NCI-H187 (cell line): ENCODE results near the gene ANP32A.
"Not testable (repeated sequence)": the region's sequence is repeated elsewhere in the genome, so short reads cannot be mapped to it uniquely, and the experiment has no call there.

ENCODE experiments used
- DNase-seq, 2 experiments: peaks; one replicate each; lab custom pipeline; 2025; lab: John Stamatoyannopoulos, UW

ANP32A gene

DNA sequence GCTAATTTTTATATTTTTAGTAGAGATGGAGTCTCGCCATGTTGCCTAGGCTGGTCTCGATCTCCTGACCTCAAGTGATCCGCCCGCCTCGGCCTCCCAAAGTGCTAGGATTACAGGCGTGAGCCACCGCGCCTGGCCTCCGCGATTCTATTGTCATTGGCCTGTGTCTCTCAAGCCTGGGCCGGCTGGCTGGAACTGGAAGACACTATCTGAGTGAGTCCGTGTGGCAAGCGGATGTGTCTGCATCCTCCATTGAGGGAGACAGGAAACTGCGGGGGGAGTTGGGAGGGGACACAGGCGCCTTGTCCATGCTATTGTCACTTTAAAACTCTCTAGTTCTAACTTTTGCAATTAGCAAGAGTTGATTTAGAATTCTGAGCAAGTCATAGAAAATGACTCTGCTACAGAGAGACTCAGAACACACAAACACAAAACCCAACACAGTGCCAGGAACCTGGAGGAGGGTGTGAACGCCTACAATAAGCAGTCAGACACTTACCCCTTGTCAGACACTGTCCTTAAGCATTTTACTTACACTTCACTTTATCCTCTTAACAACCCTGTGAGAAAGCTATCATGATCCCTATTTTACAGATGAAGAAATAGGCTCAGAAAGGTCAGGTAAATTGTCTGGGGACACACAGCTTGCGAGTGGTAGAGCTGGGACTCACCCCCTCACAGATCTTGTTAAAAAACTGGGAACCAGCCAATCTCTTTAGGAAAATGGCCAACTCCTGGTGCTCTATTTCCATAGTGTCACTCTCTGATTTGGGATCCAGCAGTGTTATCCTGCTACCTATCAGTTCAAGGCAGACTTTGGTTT is 38.7 kb downstream of the ANP32A start:
- DNase-seq = no peak

DNA sequence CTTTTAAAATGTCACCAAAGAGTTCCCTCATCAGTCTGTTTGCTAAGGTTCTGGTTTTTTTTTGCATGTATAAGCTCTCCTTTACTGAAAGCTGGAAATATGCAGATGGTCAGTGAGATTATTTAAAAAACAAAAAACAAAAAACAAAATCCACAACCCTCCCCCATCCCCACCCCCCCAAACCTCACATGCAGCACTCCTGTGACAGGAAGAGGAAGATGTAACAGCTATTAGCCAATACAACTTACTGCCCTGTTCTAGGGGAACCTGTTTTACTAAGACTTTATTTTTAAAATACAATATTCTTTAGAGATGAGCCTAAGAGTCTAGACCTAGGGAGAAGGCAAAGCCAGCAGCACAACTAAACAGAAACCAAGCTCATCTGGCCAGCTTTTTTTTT is 39.5 kb downstream of the ANP32A start:
- DNase-seq = no peak

DNA sequence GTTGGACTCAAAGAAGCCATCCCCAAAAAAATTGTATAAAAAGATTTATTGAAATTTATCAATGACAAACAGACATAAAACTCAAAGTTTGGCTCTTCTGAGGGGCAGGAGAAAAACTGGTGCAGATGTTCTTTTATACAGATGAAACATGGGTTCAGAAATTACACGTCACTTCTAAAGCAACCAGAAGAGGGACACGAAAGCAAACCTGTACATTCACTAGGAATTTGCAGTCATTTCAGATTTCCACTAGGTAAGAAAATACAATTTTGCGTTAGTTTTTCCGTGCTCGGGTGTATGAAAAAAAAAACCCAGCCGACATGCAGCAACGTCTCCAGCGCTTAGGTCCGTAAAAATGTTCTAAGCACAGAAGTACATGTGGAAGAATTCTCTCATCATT is 41.8 kb downstream of the ANP32A start:
- DNase-seq = no peak

DNA sequence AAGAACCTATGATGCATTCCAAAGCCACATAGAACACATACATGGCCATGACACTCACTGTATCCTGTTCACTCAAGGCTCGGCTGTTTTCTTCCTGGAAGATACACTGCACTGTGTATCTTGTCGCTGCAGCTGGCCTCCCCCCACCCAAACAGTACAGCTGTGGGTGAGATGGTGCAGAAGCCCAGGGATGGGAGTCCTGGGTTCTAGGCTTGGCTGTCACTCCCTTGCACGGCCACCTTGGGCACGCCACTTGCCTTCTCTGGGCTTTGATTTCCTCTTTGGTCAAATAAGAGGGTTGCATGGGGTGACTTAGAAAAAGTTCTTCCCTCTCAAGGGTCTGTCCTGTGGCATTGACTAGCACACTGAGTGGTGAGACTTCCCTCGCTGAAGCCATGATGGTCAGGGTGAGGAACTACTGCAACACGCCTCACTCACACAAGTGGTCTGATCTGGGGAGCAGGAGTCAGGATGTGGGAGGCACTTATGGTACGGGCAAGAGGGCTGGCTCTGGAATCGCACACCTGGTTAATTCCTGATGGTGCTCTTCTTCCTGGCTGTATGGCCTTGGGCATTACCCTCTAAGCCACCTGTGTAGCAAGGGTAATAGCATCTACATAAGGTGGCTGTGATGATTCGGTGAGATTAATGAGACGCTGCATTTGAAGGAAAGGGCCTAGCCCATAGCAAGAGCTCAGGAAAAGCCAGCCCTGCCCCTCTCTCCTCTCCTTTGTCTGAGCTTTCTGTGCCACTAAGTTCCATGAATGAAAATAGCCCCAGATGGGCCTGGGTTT is 44.0 kb downstream of the ANP32A start:
- DNase-seq = no peak

DNA sequence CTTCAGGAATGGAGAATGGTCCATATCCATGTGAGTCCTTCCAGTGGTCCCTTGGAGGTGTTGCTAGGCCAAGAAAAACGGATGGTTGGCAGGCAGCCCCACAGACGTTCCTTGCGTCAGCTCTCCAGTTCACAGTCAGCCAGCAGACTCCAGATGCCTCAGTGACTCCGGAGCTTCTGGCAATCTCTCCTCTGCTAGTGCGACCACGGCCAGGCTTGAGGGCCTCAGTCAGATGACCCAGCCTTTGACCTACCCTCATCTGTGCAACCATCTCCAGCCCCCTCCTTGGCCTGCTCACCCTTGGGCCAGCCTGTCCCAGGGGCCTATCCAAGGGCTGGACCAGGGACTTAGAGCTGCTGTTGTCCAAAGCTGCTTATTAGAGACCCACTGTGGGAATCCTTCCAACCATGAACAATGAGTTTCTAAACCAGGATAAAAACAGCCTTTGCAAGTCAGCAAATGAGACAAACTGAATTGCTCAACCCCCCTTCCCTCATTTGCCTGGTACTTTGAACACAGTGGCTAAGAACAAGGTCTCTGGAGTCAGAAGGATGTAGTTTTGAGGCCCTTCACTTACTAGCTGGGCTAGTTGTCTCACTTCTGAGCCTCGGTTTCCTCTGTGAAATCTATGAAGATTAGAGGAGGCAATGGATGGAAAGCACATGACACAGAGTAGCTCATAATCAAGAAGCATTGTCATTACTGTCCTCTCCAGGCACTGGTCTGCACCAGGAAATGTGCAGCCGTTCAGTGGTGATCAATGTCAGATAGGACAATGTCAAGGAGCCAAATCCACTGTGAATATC is 44.8 kb downstream of the ANP32A start:
- no peak for DNase-seq

DNA sequence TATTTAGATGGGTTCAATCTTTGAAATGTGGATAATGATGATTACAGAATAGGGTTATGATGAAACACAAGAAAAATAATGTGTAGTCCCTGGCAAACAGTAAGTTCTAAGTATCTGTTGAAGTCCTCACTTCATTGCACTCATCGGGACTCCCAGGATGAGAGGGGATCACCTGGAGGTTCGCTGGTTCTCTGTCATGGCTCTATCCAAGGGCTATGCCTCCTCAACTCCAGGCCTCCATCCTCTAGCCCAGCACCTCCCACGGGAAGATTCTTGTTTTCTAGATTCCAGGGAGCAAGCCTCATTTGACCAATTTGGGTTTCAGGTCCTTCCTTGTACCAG is 45.5 kb downstream of the ANP32A start:
- no peak for DNase-seq

DNA sequence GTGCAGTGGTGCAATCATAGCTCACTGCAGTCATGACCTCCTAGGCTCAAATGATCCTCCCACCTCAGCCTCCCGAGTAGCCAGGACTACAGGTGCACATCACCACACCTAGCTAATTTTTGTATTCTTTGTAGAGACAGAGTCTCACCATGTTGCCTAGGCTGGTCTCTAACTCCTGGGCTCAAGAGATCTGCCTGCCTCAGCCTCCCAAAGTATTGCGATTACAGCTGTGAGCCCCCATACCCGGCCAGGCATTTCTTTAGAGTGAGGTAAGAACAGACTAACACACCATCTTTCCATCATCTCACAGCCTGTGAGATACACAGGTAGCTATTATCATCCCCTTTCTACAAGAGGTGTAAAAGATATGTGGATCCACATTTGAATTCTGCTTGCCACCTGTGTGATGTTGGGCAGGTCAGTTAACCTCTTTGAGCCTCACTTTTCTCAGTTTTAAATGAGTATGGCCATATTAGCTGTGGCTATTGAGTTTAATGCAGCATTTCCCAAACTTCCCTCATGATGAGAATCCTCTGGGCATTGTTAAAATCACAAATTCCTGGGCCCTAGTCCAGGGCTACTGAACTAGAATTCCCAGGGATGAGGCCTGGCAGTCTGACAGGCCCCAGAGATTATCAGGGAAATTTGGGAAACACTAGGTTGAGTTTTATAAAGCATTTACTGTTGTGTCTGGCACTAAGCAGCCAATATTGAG is 46.0 kb downstream of the ANP32A start:
- DNase-seq = no peak

DNA sequence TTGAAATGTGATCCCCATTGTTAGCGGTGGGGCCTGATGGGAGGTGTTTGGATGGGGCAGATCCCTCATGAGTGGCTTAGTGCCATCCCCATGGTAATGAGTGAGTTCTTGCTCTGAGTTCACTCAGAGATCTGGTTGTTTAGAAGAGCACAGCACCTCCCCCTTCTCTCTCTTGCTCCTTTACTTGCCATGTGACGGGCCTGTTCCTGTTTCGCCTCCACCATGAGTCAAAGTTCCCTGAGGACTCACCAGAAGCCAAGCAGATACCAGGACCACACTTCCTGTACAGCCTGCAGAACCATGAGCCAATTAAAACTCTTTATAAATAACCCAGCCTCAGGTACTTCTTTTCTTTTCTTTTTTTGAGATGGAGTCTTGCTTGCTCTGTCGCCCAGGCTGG is 46.6 kb downstream of the ANP32A start:
- DNase-seq = no peak

DNA sequence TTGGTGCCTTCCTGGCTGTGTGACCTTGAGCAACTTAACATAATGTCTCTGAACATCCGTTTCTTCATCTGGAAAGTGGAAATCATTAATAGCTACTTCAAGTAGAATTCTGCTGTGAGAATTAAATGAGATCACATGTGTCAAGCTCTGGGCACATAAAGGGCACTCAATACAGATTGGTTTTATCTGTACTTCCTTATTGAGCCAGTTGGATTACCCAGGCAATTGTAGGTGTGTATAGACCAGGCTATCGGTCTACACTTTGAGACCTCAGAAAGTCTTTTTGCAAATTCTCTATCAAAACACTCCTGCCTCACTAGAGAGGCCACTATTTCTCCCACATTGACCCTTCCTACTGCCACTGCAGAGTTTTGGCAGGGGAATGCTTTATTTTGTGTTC is 47.7 kb downstream of the ANP32A start:
- DNase-seq = no peak

DNA sequence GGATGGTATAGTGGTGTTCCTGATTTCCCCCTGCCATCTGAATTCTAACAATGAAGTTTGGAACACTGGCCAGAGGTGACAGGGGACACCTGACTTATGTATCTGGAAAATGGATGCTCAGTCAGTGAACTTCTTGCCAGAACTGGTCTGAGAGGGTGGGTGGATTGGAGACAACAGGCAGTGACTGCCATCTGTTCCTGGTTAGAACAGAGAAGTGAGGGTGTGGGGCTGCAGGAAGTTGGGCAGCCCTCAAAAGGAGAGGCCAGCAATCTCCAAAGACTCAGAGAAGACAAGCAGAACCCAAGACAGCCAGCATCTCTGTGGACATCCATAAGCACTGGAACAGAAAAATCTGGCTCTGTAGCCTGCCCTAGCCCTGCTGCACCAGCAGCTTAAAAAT is 50.5 kb downstream of the ANP32A start:
- DNase-seq = no peak

DNA sequence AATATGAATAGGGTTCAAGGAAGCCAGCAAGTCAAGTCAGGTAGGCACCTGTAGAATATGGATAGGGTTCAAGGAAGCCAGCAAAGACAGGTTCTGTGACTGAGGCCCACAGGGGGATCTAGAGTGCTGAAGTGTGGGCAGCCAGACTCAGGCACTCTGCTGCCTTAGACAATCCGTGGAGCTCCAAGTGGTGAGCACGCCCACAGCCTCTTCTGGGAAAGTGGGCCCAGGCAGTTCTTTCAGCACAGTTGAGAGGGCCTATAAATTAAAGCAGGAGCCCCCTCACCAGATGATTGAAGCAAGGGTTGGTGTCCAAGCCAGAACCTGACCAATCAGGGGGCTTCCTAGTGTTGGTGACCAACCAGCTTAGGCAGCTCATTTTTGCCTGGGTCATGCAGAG is 51.0 kb downstream of the ANP32A start:
- no peak for DNase-seq

DNA sequence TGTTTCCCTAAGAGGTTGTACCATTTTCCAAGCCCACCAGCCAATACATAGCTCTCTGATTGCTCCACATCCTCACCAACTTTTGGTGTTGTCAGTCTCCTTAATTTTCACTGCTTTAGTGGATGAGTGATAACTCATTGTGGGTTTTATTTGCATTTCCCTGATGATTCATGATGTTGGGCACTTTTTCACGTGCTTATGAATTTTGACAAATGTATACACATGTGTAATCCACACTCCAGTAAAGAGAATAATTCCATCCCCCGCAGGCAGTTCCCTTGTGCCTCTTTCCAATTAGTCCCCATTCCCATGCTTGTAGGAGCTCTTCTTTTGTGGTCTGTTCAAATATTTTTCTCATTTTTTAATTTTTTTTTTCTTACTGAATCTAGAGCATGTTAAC is 52.4 kb downstream of the ANP32A start:
- no peak for DNase-seq

DNA sequence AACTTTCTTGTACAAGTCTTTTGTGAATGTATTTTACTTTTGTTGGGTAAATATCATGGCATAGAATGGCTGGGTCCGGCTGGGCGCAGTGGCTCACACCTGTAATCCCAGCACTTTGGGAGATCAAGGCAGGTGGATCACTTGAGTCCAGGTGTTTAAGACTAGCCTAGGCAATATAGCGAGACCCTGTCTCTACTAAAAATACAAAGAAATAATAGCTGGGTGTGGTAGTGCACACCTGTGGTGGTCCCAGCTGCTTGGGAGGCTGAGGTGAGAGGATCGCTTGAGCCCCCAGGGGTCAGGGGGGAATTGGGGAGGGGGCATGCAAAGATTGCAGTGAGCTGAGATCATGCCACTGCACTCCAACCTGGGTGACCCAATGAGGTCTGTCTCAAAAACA is 52.9 kb downstream of the ANP32A start:
- DNase-seq = no peak

DNA sequence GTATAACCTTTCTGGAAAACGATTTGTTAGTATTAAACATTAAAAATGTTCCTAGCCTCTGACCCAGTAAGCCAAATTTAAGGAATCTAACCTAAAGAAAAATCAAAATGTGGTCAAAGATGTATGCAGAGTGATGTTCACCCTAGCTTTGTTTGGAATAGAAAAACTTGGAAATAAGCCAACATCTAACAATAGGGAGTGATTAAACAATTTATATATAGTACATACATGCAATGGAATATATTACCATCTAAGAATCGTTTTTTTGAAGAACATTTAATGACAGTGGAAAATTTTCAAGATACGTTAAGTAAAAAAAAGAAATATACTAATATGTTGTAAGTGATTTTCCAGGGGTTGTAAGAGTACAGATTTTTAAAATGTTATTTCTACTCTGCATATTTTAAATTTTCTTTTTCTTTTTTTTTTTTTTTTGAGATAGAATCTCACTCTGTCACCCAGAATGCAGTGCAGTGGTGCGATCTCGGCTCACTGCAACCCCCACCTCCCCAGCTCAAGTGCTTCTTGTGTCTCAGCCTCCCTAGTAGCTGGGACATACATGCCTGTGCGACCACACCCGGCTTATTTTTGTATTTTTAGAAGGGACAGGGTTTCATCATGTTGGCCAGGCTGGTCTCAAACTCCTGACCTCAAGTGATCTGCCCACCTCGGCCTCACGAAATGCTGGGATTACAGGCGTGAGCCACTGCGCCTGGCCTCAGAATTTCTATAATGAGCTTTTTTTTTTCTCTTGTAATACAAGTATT is 54.9 kb downstream of the ANP32A start:
- DNase-seq = no peak

DNA sequence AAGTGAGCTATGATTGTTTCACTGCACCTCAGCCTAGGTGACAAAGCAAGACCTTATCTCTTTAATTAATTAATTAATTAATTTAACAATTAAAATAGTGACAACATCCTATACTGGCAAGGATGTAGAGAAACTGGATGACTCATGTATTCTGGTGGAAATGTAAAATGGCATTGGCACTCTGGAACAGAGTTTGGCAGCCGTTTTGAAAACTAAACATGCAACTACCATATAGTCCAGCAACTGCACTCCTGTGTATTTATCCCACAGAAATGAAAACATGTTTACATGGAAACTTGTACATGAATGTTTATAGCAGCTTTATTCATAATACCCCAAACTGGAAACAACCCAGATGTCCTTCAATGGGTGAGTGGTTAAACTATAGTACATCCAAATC is 56.6 kb downstream of the ANP32A start:
- no peak for DNase-seq

DNA sequence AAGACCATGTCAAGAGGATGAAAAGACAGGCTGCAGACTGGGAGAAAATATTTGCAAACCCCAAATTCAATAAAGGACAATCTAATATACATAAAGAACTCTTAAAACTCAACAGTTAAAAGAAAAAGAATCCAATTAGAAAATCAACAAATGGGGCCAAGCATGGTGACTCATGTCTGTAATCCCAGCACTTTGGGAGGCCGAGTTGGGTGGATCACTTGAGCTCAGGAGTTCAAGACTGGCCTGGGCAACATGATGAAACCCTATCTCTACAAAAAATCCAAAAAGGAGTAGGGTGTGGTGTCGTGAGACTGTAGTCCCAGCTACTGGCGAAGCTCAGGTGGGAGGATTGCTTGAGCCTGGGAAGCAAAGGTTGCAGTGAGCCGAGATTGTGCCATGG is 57.6 kb downstream of the ANP32A start:
- DNase-seq = no peak

DNA sequence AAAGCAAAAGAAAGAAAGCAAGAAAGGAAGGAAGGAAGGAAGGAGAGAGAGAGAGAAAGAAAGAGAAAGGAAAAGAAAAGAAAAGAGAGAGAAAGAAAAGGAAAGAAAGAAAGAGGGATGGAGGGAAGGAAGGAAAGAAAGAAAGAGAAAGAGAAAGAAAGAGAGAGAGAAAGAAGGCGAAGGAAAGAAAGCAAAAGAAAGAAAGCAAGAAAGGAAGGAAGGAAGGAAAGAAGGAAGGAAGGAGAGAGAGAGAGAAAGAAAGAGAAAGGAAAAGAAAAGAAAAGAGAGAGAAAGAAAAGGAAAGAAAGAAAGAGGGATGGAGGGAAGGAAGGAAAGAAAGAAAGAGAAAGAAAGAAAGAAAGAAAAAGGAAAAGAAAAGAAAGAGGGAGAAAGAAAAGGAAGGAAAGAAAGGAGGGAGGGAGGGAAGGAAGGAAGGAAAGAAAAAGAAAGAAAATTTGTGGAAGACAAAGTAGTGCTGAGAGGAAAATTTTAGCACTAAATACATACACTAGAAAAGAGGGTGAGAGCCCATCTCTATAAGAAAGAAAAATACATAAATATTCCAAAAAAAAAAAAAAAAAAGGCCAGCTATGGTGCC is 60.6 kb downstream of the ANP32A start:
- DNase-seq = not testable (repeated sequence)

DNA sequence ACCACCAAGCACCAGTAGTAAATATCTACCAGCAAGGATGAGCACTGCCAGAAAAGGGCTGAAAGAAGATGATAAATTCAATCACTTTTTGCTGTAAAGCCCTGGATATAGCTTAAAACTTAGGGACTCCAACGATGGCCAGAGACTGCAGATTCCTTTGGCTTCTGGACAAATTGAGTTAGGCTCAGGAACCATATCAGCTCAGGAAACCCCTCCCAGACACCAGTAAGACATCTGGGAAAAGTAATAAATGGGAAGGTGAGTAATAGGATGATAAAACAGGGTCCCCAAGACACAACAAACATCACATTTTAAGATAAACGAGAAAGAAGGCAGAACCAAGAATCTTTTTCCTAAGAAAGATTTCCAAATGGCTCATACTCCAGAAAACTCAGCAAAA is 65.0 kb downstream of the ANP32A start:
- DNase-seq = no peak

DNA sequence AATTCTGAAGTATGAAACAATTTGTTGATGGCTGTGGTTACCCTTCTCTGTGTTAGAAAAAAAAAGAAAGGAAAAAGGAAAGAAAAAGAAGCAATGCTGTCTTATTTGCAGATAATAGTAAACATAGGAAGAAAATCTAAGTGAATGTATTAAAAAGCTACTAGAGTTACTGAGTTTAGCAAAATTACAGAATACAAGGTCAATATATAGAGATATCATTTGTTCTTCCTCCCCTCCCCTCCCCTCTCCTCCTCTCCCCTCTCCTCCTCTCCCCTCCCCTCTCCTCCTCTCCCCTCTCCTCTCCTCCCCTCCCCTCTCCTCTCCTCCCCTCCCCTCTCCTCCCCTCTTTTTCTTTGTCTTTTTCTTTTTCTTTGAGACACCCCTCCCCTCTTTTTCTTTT is 69.1 kb downstream of the ANP32A start:
- DNase-seq = no peak

DNA sequence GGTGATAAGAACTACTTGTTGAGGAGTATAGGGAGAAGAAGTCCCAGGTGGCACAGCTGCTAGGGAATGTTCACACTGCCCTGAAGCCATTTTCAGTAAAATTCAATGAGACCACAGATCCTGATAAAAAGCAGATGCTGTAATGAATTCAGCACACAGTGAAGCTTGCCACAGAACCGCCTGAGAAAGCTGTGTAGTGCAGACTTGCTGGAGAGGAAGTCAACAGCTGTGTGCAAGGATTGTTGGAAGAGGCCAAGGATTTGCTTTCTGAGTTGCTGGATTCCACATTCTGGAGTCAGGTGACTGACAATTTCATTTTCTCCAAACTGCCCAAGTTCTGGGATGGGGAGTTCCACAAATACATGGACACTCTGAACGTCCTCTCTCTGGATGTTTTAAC is 70.9 kb downstream of the ANP32A start:
- DNase-seq = no peak

DNA sequence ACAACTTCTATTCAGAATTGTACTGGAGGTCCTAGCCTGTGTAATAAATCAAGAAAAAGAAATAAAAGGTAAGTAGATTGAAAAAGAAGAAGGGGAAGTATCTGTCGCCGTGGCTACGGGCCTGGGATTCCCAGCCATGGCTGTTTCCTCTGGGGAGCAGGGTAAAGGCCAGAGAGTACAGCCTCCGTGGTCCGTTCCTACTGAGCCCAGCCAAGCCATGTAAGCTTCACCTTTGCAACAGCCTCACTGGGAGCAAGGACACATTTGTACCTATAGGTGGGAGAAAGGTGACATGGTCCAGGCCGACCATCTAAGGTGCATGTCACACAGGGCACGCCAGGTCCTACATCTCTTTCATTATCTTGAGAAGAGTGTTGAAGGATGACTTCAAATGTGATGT is 71.3 kb downstream of the ANP32A start:
- no peak for DNase-seq
